ENCODE measurements around the gene TYROBP. TPM values are rescaled to one million over a fixed set of nuclear protein-coding genes. Genes with fewer than 3 reads are reported as not detected.

Gene TYROBP
- polyA plus RNA-seq, 2 of the 4 experiments (the other 2 are of a cell fraction): 0.21 TPM; not detected in 1

DNA sequence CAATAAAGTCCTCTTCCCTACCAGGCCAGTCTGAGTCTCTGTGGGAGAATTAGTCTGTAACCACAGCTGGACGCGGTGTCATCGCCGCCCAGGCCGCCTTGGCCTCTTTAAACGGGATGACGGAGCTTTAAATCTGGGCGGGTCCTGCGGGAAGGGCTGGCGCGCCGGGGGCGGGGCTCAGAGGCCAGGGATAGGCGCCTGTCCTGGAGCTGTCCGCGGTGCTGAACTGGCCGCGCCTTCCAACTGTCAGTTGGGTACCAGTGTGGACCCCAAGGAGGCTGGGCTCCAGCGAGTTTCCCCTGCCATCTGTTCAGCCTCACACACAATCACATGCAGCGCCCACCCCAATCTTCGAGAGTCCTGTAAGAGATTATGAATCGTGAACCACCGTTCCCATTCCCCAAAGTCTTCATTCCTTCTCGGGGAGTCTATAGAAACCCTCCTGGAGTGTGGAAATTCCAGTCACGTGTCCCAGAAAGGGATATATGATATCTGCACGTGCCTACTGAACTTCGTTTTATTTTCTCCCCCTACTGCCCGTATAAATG lies 28.3 kb downstream of the TYROBP start (continued):
- peak; percentile 96 for TF ChIP-seq HOXB13 (CRISPR knock-in tag; IDR thresholded peaks at IDR 0.05; ENCODE audit: low read depth)
- no peak for TF ChIP-seq NR3C1 (IDR thresholded peaks at IDR 0.05)
- no peak for TF ChIP-seq JUNB (IDR thresholded peaks at IDR 0.05)
- no peak for TF ChIP-seq CEBPB (IDR thresholded peaks at IDR 0.05)
- no peak for TF ChIP-seq KDM5A (IDR thresholded peaks at IDR 0.05)
- no peak for TF ChIP-seq FOSB (CRISPR knock-in tag; IDR thresholded peaks at IDR 0.05)
- TF ChIP-seq HDAC2 (IDR thresholded peaks at IDR 0.05): 0 out of 2 replicates have a peak, but pooled peaks have one; percentile 35
- TF ChIP-seq, protein P1, sequence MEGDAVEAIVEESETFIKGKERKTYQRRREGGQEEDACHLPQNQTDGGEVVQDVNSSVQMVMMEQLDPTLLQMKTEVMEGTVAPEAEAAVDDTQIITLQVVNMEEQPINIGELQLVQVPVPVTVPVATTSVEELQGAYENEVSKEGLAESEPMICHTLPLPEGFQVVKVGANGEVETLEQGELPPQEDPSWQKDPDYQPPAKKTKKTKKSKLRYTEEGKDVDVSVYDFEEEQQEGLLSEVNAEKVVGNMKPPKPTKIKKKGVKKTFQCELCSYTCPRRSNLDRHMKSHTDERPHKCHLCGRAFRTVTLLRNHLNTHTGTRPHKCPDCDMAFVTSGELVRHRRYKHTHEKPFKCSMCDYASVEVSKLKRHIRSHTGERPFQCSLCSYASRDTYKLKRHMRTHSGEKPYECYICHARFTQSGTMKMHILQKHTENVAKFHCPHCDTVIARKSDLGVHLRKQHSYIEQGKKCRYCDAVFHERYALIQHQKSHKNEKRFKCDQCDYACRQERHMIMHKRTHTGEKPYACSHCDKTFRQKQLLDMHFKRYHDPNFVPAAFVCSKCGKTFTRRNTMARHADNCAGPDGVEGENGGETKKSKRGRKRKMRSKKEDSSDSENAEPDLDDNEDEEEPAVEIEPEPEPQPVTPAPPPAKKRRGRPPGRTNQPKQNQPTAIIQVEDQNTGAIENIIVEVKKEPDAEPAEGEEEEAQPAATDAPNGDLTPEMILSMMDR (IDR thresholded peaks at IDR 0.05): no peak
- no peak for TF ChIP-seq HOXA7 (CRISPR knock-in tag; IDR thresholded peaks at IDR 0.05)
- TF ChIP-seq FOXS1 (CRISPR knock-in tag; IDR thresholded peaks at IDR 0.05): peak; percentile 95
- no peak for TF ChIP-seq RCOR1 (IDR thresholded peaks at IDR 0.05; ENCODE audit: low read depth, low read length)
- TF ChIP-seq, protein P2, sequence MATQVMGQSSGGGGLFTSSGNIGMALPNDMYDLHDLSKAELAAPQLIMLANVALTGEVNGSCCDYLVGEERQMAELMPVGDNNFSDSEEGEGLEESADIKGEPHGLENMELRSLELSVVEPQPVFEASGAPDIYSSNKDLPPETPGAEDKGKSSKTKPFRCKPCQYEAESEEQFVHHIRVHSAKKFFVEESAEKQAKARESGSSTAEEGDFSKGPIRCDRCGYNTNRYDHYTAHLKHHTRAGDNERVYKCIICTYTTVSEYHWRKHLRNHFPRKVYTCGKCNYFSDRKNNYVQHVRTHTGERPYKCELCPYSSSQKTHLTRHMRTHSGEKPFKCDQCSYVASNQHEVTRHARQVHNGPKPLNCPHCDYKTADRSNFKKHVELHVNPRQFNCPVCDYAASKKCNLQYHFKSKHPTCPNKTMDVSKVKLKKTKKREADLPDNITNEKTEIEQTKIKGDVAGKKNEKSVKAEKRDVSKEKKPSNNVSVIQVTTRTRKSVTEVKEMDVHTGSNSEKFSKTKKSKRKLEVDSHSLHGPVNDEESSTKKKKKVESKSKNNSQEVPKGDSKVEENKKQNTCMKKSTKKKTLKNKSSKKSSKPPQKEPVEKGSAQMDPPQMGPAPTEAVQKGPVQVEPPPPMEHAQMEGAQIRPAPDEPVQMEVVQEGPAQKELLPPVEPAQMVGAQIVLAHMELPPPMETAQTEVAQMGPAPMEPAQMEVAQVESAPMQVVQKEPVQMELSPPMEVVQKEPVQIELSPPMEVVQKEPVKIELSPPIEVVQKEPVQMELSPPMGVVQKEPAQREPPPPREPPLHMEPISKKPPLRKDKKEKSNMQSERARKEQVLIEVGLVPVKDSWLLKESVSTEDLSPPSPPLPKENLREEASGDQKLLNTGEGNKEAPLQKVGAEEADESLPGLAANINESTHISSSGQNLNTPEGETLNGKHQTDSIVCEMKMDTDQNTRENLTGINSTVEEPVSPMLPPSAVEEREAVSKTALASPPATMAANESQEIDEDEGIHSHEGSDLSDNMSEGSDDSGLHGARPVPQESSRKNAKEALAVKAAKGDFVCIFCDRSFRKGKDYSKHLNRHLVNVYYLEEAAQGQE (IDR thresholded peaks at IDR 0.05): peak; percentile 100
- TF ChIP-seq, protein P3, sequence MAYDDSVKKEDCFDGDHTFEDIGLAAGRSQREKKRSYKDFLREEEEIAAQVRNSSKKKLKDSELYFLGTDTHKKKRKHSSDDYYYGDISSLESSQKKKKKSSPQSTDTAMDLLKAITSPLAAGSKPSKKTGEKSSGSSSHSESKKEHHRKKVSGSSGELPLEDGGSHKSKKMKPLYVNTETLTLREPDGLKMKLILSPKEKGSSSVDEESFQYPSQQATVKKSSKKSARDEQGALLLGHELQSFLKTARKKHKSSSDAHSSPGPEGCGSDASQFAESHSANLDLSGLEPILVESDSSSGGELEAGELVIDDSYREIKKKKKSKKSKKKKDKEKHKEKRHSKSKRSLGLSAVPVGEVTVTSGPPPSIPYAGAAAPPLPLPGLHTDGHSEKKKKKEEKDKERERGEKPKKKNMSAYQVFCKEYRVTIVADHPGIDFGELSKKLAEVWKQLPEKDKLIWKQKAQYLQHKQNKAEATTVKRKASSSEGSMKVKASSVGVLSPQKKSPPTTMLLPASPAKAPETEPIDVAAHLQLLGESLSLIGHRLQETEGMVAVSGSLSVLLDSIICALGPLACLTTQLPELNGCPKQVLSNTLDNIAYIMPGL (CRISPR knock-in tag; IDR thresholded peaks at IDR 0.05; ENCODE audit: borderline replicate concordance): peak; percentile 60; the same call in 1 of the 2 replicates
- no peak for TF ChIP-seq NFE2L2 (conservative IDR thresholded peaks at IDR 0.05; ENCODE audit: low read length)
- no peak for TF ChIP-seq CHD2 (IDR thresholded peaks at IDR 0.05; ENCODE audit: low read length, partially characterized antibody)
- TF ChIP-seq, protein P4, sequence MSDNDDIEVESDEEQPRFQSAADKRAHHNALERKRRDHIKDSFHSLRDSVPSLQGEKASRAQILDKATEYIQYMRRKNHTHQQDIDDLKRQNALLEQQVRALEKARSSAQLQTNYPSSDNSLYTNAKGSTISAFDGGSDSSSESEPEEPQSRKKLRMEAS (IDR thresholded peaks at IDR 0.05): peak; percentile 82
- TF ChIP-seq HEYL (CRISPR knock-in tag; IDR thresholded peaks at IDR 0.05): peak; percentile 56; the same call in 1 of the 2 replicates
- no peak for TF ChIP-seq SREBF2 (IDR thresholded peaks at IDR 0.05)
- TF ChIP-seq, protein P5, sequence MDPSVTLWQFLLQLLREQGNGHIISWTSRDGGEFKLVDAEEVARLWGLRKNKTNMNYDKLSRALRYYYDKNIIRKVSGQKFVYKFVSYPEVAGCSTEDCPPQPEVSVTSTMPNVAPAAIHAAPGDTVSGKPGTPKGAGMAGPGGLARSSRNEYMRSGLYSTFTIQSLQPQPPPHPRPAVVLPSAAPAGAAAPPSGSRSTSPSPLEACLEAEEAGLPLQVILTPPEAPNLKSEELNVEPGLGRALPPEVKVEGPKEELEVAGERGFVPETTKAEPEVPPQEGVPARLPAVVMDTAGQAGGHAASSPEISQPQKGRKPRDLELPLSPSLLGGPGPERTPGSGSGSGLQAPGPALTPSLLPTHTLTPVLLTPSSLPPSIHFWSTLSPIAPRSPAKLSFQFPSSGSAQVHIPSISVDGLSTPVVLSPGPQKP (IDR thresholded peaks at IDR 0.05; ENCODE audit: low read depth, low read length): no peak
- no peak for TF ChIP-seq ESRRA (IDR thresholded peaks at IDR 0.05; ENCODE audit: borderline replicate concordance, low read length)
- 0 out of 2 replicates have a peak, but pooled peaks have one; percentile 7 for TF ChIP-seq TFCP2L1 (CRISPR knock-in tag; IDR thresholded peaks at IDR 0.05)
